RWPE2 (cell line): ENCODE measurements around the gene RPS6KA5.
A peak's percentile ranks its signal among the peaks of the same experiment; 100 is the strongest.

Experiments used
- ATAC-seq: fragments of 200-7000 bp; cut with Tn5 transposase; 3 replicates; pipeline ENCODE4 v1.9.1; 2021; ENCODE audit warnings: low read depth
- DNase-seq: peaks from one replicate; pipeline ENCODE4 v3.0.0-alpha.2; 2020; ENCODE audit warnings: low spot score
- H3K27ac ChIP-seq: fragments of 450-650 bp; 2 replicates; pipeline ENCODE4 v1.5.1; 2017; ENCODE audit warnings: mild to moderate bottlenecking; ENCODE audit not compliant: poor library complexity, severe bottlenecking
- H3K27me3 ChIP-seq: fragments of 250-450 bp; sonication (Bioruptor Pico); 2 replicates; pipeline ENCODE4 v1.5.1; 2021; ENCODE audit warnings: mild to moderate bottlenecking, moderate library complexity; ENCODE audit not compliant: insufficient read depth, poor library complexity, severe bottlenecking
- H3K36me3 ChIP-seq: fragments of 250-450 bp; sonication (Bioruptor Pico); 2 replicates; pipeline ENCODE4 v1.5.1; 2020; ENCODE audit warnings: low read depth, mild to moderate bottlenecking, moderate library complexity
- H3K4me1 ChIP-seq: fragments of 250-450 bp; sonication (Bioruptor Pico); 2 replicates; pipeline ENCODE4 v1.5.1; 2021; ENCODE audit warnings: mild to moderate bottlenecking, moderate library complexity; ENCODE audit not compliant: insufficient read depth, poor library complexity, severe bottlenecking
- H3K4me3 ChIP-seq: fragments of 250-450 bp; sonication (Bioruptor Pico); 2 replicates; pipeline ENCODE4 v1.5.1; 2021; ENCODE audit warnings: mild to moderate bottlenecking, moderate library complexity; ENCODE audit not compliant: severe bottlenecking
- H3K9me3 ChIP-seq: fragments of 250-450 bp; sonication (Bioruptor Pico); 2 replicates; pipeline ENCODE4 v1.5.1; 2021; ENCODE audit warnings: mild to moderate bottlenecking, moderate library complexity; ENCODE audit not compliant: severe bottlenecking
- TF ChIP-seq, protein P1 (sequence below): fragments of 450-650 bp; IDR thresholded peaks from one replicate; pipeline ENCODE4 v1.5.1; 2017; ENCODE audit warnings: mild to moderate bottlenecking, moderate library complexity; ENCODE audit not compliant: poor library complexity, severe bottlenecking

RPS6KA5 gene

DNA sequence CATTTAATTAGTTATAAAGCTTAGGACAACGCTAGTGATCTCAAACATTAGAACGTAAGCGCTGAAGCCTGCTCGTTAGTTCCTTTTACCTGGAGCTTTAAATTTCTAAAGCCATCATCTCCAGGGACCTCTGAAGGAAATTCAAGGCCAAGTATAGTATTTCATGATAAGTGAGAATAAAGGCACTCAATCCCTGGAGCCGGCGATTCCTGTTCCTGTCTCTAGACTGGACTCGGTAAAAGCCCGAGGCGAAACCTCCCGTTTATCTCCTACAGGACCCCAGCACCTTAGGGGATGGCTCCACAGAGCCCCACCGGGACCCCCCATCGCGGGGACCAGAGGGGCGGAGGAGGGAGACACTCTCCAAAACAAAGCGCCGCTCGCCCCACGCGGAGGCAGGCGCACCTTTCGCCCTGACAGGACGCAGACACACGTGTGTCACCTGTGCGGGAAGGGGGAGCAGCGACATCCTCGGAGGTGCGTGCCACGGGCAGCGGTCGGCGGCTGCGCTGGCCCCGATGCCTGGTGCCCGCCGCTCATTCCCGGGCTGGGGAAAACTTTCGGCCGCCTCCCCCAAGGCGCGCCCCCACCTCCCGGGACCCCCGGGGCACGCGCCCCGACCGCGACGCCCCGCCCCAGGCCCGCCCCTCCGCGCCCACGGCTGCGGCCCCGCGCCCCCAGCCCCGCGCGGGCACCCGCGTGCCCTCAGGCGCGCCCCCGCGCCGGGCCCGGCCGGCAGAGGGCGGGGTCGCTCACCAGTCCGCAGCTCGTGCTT lies 678 bp downstream of the RPS6KA5 start:
- H3K4me1 ChIP-seq, result peaks cover 10% of the 10 kb centered on the region
- H3K9me3 ChIP-seq, result no peaks in the 10 kb centered on the region
- ATAC-seq (peak; percentile 16; the same call in 2 of the 3 replicates), DNase-seq (peak; percentile 70)
- H3K4me3 ChIP-seq, result peak overlapping the region; percentile 77
- no peaks in the 10 kb centered on the region for H3K27me3 ChIP-seq
- H3K36me3 ChIP-seq, result no peaks in the 10 kb centered on the region
- peak overlapping the region; percentile 52 for H3K27ac ChIP-seq
- TF ChIP-seq, protein P1, sequence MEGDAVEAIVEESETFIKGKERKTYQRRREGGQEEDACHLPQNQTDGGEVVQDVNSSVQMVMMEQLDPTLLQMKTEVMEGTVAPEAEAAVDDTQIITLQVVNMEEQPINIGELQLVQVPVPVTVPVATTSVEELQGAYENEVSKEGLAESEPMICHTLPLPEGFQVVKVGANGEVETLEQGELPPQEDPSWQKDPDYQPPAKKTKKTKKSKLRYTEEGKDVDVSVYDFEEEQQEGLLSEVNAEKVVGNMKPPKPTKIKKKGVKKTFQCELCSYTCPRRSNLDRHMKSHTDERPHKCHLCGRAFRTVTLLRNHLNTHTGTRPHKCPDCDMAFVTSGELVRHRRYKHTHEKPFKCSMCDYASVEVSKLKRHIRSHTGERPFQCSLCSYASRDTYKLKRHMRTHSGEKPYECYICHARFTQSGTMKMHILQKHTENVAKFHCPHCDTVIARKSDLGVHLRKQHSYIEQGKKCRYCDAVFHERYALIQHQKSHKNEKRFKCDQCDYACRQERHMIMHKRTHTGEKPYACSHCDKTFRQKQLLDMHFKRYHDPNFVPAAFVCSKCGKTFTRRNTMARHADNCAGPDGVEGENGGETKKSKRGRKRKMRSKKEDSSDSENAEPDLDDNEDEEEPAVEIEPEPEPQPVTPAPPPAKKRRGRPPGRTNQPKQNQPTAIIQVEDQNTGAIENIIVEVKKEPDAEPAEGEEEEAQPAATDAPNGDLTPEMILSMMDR, result peak; percentile 67

GRCh38 chr14:91058042-91058581 lies 2.3 kb downstream of the RPS6KA5 start:
- TF ChIP-seq, protein P1, result no peak
- Histone ChIP-seq H3K9me3 (no peaks in the 10 kb centered on the region), H3K4me1 (peaks cover 10% of the 10 kb centered on the region), H3K27ac (no peak overlapping the region), H3K4me3 (no peak overlapping the region), H3K36me3 (no peaks in the 10 kb centered on the region), H3K27me3 (no peaks in the 10 kb centered on the region)
- ATAC-seq (no peak), DNase-seq (no peak)

GRCh38 chr14:91056361-91056760 lies 4.1 kb downstream of the RPS6KA5 start:
- TF ChIP-seq, protein P1, result no peak
- no peak overlapping the region for H3K4me3 ChIP-seq
- no peaks in the 10 kb centered on the region for H3K36me3 ChIP-seq
- H3K9me3 ChIP-seq, result no peaks in the 10 kb centered on the region
- no peaks in the 10 kb centered on the region for H3K27me3 ChIP-seq
- DNase-seq (no peak), ATAC-seq (no peak)
- H3K4me1 ChIP-seq, result peaks cover 6% of the 10 kb centered on the region
- H3K27ac ChIP-seq, result no peak overlapping the region

GRCh38 chr14:91055016-91055415 lies 5.4 kb downstream of the RPS6KA5 start:
- Histone ChIP-seq H3K4me3 (no peak overlapping the region), H3K27ac (no peak overlapping the region), H3K9me3 (no peaks in the 10 kb centered on the region), H3K4me1 (peaks cover 5% of the 10 kb centered on the region), H3K36me3 (no peaks in the 10 kb centered on the region), H3K27me3 (no peaks in the 10 kb centered on the region)
- TF ChIP-seq, protein P1, result no peak
- no peak for ATAC-seq
- DNase-seq, result no peak

GRCh38 chr14:91048676-91049075 lies 11.8 kb downstream of the RPS6KA5 start:
- DNase-seq (no peak), ATAC-seq (no peak)
- TF ChIP-seq, protein P1, result no peak
- no peaks in the 10 kb centered on the region for H3K9me3 ChIP-seq
- H3K27ac ChIP-seq, result no peak overlapping the region
- H3K27me3 ChIP-seq, result no peaks in the 10 kb centered on the region
- H3K4me1 ChIP-seq, result no peaks in the 10 kb centered on the region
- H3K36me3 ChIP-seq, result no peaks in the 10 kb centered on the region
- no peak overlapping the region for H3K4me3 ChIP-seq
